ENCODE data around the gene UBE4B.

The UBE4B gene

DNA sequence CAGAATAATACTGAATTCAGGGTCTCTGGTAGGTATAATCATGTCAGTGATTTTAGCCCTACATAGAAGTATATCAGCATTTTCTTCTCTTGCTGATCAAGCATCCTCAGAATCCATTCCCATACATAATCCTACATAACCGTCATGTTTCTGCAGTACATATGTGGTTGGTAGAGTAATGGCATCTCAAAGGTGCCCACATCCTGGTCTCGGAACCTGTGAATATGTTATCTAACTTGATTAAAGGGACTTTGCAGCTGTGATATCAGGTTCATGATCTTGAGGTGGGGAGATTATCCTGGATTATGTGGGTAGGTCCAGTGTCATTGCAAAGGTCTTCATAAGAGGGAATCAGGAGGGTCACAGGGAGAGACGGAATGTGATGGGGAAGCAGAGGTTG, 108.2 kb downstream of the UBE4B start:
- DNase-seq (no peak), ATAC-seq (ENCODE audit: insufficient read depth, low read depth) (no peak)
- Histone ChIP-seq H3K4me3 (ENCODE audit: low read depth in 1 of 2, low read length in 2 of 2) (no peak overlapping the region), H3K79me2 (ENCODE audit: insufficient read depth, low read length) (no peaks in the 10 kb centered on the region), H3K36me3 (ENCODE audit: insufficient read depth, low read length) (peaks cover 43% of the 10 kb centered on the region), H3K9me3 (ENCODE audit: insufficient read depth, low read length, severe bottlenecking) (no peaks in the 10 kb centered on the region), H3K4me1 (ENCODE audit: insufficient read depth, low read length) (no peaks in the 10 kb centered on the region), H3K27ac (ENCODE audit: low read length) (no peak overlapping the region), H3K9ac (ENCODE audit: low read depth, low read length) (no peak overlapping the region), H4K20me1 (ENCODE audit: insufficient read depth, low read length) (no peaks in the 10 kb centered on the region), H3K27me3 (ENCODE audit: insufficient read depth, low read length, poor library complexity) (no peaks in the 10 kb centered on the region), H3K4me2 (ENCODE audit: insufficient read depth, low read length) (no peak overlapping the region), H2AFZ (ENCODE audit: low read depth, low read length) (no peak overlapping the region)
- TF ChIP-seq EZH2 (IDR thresholded peaks at IDR 0.05; ENCODE audit: borderline replicate concordance, low read depth, low read length, severe bottlenecking) (no peak), CTCF (IDR thresholded peaks at IDR 0.05; ENCODE audit: borderline replicate concordance, extremely low read depth, low read length, poor library complexity, severe bottlenecking) (no peak)

DNA sequence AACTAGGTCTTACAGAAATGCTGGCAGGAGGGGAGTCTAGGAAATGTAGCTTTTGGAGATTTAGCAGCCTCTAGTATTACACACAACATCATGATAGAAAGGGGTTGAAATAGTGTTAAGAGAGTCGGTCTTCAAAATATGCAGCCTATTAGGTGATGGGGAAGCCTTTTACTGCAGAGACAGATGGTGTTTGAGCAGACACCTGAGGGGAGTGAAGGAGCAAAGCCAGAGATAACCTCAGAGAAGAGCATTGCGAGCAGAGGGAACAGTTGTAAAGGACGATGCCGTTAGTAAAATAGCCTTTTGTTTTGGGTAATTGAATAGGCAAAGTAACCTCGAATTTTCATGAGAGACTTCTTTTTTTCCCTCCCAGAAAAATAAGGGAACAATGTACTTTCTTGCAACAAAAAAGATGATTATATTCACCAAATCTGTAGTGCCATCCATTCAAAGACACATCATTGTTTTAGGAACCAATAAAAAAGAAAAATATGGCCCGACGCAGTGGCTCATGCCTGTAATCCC, 111.3 kb downstream of the UBE4B start:
- Histone ChIP-seq H3K4me1 (ENCODE audit: insufficient read depth, low read length) (no peaks in the 10 kb centered on the region), H3K79me2 (ENCODE audit: insufficient read depth, low read length) (no peaks in the 10 kb centered on the region), H3K9me3 (ENCODE audit: insufficient read depth, low read length, severe bottlenecking) (no peaks in the 10 kb centered on the region), H3K27ac (ENCODE audit: low read length) (no peak overlapping the region), H3K4me3 (ENCODE audit: low read depth in 1 of 2, low read length in 2 of 2) (no peak overlapping the region), H3K4me2 (ENCODE audit: insufficient read depth, low read length) (no peak overlapping the region), H3K9ac (ENCODE audit: low read depth, low read length) (no peak overlapping the region), H4K20me1 (ENCODE audit: insufficient read depth, low read length) (no peaks in the 10 kb centered on the region), H3K36me3 (ENCODE audit: insufficient read depth, low read length) (peaks cover 24% of the 10 kb centered on the region; the same call in 1 of the 2 replicates), H2AFZ (ENCODE audit: low read depth, low read length) (no peak overlapping the region), H3K27me3 (ENCODE audit: insufficient read depth, low read length, poor library complexity) (no peaks in the 10 kb centered on the region)
- DNase-seq (no peak), ATAC-seq (ENCODE audit: insufficient read depth, low read depth) (no peak)
- TF ChIP-seq EZH2 (IDR thresholded peaks at IDR 0.05; ENCODE audit: borderline replicate concordance, low read depth, low read length, severe bottlenecking) (no peak), CTCF (IDR thresholded peaks at IDR 0.05; ENCODE audit: borderline replicate concordance, extremely low read depth, low read length, poor library complexity, severe bottlenecking) (no peak)

GRCh38 chr1:10146391-10146790, 113.6 kb downstream of the UBE4B start:
- H3K9me3 ChIP-seq (ENCODE audit: insufficient read depth, low read length, severe bottlenecking), result no peaks in the 10 kb centered on the region
- DNase-seq (no peak), ATAC-seq (ENCODE audit: insufficient read depth, low read depth) (no peak)
- no peak overlapping the region for H3K9ac ChIP-seq (ENCODE audit: low read depth, low read length)
- no peaks in the 10 kb centered on the region for H3K4me1 ChIP-seq (ENCODE audit: insufficient read depth, low read length)
- H3K4me2 ChIP-seq (ENCODE audit: insufficient read depth, low read length), result no peak overlapping the region
- no peaks in the 10 kb centered on the region for H3K27me3 ChIP-seq (ENCODE audit: insufficient read depth, low read length, poor library complexity)
- no peak overlapping the region for H3K4me3 ChIP-seq (ENCODE audit: low read depth in 1 of 2, low read length in 2 of 2)
- no peak overlapping the region for H2AFZ ChIP-seq (ENCODE audit: low read depth, low read length)
- no peaks in the 10 kb centered on the region for H4K20me1 ChIP-seq (ENCODE audit: insufficient read depth, low read length)
- peaks cover 18% of the 10 kb centered on the region; the same call in 1 of the 2 replicates for H3K36me3 ChIP-seq (ENCODE audit: insufficient read depth, low read length)
- no peaks in the 10 kb centered on the region for H3K79me2 ChIP-seq (ENCODE audit: insufficient read depth, low read length)
- TF ChIP-seq CTCF (IDR thresholded peaks at IDR 0.05; ENCODE audit: borderline replicate concordance, extremely low read depth, low read length, poor library complexity, severe bottlenecking) (no peak), EZH2 (IDR thresholded peaks at IDR 0.05; ENCODE audit: borderline replicate concordance, low read depth, low read length, severe bottlenecking) (no peak)
- no peak overlapping the region for H3K27ac ChIP-seq (ENCODE audit: low read length)

DNA sequence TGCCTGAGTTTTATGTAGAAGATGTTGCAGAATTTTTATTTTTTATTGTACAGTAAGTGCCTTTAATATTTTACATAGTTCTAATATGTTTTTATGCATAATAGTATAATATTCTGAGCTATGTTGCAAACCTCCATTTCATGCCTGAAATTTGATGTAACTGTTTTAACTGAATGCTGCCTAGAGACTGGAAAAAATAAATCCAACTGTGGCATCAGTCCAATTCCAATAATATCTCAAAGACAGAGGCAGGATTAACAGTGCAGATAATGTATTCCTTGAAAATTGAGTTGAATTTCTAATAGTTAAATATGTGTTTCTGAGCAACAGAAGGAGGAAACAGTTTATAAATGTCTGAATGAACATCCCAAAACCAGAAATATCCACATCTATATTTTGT, 116.5 kb downstream of the UBE4B start:
- Histone ChIP-seq H3K79me2 (ENCODE audit: insufficient read depth, low read length) (no peaks in the 10 kb centered on the region), H3K36me3 (ENCODE audit: insufficient read depth, low read length) (peaks cover 8% of the 10 kb centered on the region; the same call in 1 of the 2 replicates), H2AFZ (ENCODE audit: low read depth, low read length) (no peak overlapping the region), H3K4me1 (ENCODE audit: insufficient read depth, low read length) (no peaks in the 10 kb centered on the region), H3K27me3 (ENCODE audit: insufficient read depth, low read length, poor library complexity) (no peaks in the 10 kb centered on the region), H3K9ac (ENCODE audit: low read depth, low read length) (no peak overlapping the region), H4K20me1 (ENCODE audit: insufficient read depth, low read length) (no peaks in the 10 kb centered on the region), H3K4me2 (ENCODE audit: insufficient read depth, low read length) (no peak overlapping the region), H3K9me3 (ENCODE audit: insufficient read depth, low read length, severe bottlenecking) (no peaks in the 10 kb centered on the region), H3K27ac (ENCODE audit: low read length) (no peak overlapping the region), H3K4me3 (ENCODE audit: low read depth in 1 of 2, low read length in 2 of 2) (no peak overlapping the region)
- ATAC-seq (ENCODE audit: insufficient read depth, low read depth), result no peak
- no peak for DNase-seq
- no peak for TF ChIP-seq CTCF (IDR thresholded peaks at IDR 0.05; ENCODE audit: borderline replicate concordance, extremely low read depth, low read length, poor library complexity, severe bottlenecking)
- no peak for TF ChIP-seq EZH2 (IDR thresholded peaks at IDR 0.05; ENCODE audit: borderline replicate concordance, low read depth, low read length, severe bottlenecking)

All from DND-41 (cell line).